ENCODE data around the gene AFP.

AFP gene

GRCh38 chr4:73456177-73457022 is 20.4 kb downstream of the AFP start:
- in situ Hi-C loops (cut with MboI; ENCODE audit: low sequenced_read_pairs) = no loop called here

DNA sequence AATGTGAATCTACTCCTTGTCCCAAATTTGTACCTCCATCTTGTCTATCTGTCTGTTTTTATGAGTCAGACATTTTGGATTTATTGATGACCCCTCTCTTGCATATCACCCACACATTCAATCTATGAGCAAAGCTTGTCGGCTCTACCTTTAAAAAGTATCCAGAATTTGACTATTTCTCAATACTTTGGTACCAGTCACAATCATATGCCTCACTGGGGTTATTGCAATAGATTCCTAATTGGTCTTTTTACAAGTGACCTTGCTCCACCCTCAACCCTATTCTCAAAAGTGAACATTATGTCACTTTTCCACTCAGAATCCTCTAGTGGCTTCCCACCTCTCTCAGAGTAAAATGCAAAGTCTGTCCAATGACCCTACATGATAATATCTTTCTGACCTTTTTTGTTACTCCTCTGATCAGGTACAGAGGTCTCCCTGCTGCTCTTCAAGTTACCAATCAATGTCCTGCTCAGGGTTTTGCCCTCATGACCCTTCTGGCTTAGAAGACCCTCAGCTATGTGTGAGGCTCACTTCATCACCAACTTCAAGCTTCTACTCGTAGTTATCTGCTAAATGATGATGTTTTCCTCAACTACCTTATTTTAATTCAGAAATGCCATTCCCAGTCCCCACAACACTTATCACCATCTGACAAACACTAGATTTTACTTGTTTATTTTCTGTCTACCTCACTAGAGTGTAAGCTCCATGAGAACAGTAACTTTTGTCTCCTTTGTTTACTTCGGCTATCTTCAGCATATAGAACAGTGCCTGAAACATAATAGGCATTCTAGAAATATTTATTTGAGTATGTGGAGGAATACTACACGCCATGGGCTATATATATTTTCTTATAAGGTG is 22.4 kb downstream of the AFP start:
- in situ Hi-C loops (cut with MboI; ENCODE audit: low sequenced_read_pairs) = no loop called here

- in situ Hi-C loops (cut with MboI; ENCODE audit: low sequenced_read_pairs) = no loop called here
These were observed 23.0 kb downstream of the AFP start for GRCh38 chr4:73459048-73459421.

- in situ Hi-C loops (cut with MboI; ENCODE audit: low sequenced_read_pairs) = no loop called here
These were observed 25.0 kb downstream of the AFP start for GRCh38 chr4:73460913-73461522.

DNA sequence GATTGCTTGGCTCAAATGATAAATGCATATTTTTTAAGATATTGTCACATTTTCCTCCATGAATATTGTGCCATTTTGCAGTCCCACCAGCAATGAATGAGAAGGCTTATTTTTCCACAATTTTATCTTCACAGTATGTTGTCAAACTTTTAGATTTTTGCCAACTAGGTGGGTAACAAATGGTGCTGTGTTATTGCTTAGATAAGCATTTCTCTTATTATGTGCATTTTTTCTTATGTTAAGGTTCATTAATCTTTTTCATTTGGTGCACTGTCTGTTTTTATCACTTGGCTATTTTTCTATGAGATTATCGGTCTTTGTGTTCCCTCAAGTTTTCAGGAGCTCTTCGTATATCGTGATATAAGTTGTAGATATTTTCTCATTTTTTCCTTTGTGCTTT is 32.1 kb downstream of the AFP start:
- in situ Hi-C loops (cut with MboI; ENCODE audit: low sequenced_read_pairs) = no loop called here

DNA sequence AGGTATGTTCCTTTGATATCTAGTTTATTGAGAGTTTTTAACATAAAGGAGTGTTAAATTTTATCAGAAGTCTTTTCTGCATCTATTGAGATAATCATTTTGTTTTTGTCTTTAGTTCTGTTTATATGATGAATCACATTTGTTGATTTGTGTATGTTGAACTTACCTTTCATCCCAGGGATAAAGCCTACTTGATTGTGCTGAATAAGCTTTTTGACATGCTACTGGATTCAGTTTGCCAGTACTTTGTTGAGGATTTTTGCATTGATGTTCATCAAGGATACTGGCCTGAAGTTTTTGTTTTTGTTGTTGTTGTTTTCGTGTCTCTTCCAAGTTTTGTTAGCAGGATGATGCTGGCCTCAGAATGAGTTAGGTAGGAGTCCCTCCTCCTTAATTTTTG is 34.7 kb downstream of the AFP start:
- in situ Hi-C loops (cut with MboI; ENCODE audit: low sequenced_read_pairs) = no loop called here

GRCh38 chr4:73477176-73477575 is 41.2 kb downstream of the AFP start:
- in situ Hi-C loops (cut with MboI; ENCODE audit: low sequenced_read_pairs) = no loop called here

DNA sequence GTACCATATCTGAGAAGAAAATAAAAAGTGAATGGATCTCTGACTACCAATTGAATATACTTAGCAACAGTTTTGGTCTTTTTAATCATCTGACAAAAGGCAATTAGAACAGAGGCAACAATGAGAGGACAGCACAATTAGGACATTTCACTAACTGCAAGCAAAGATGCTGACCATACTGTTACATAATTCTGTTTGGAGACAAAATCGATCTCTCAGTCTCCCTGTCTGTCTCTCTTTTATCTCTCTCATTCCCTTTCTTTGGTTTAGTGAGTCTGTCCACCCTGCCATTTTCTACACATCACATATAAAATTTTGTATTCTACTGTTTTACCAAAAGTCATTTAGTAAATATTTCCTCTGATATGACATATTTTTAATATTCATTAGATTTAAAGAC is 43.3 kb downstream of the AFP start:
- in situ Hi-C loops (cut with MboI; ENCODE audit: low sequenced_read_pairs) = no loop called here

DNA sequence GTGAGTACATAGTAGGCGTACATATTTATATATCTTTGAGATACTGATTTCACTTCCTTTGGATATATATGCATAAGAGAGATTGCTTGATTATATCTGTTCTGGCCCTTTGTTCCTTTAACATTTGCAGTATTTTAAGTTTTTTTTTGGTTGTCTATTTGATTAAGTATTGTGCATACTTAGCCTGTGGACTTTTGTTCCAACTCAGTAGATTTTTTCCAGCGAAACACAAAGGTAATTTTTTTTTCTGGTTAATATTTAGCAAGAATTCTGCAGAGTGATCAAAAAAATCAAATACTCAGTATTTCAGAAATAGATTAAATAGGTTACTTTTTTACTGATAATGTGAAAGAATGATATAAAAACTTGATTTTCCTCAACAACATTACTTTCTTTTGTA is 45.3 kb downstream of the AFP start, which contains the start of gene AFM:
Gene AFM (plus strand): TSS at position 388 of the 400 bp plus-strand sequence. CDS start 31 bp downstream, outside the sequence.
- in situ Hi-C loops (cut with MboI; ENCODE audit: low sequenced_read_pairs) = no loop called here

DNA sequence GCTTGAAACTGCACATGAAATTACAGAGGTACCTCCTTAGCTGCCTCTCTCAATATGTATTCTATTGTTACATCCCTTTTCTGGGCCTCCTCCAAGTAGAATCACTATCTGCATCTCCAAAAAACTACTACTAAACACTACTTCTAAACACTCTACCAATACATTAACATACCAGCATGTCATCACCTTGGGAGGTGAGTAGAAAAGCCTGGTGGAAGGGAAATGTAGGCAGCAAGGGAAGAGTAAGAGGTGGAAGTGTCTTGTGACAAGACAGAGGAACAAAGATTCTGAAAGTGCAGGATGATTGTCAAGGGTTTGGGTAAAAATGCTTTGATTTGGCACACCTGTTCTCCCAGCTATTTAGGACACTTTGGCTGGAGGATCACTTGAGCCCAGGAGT is 49.1 kb downstream of the AFP start:
- in situ Hi-C loops (cut with MboI; ENCODE audit: low sequenced_read_pairs) = no loop called here

DNA sequence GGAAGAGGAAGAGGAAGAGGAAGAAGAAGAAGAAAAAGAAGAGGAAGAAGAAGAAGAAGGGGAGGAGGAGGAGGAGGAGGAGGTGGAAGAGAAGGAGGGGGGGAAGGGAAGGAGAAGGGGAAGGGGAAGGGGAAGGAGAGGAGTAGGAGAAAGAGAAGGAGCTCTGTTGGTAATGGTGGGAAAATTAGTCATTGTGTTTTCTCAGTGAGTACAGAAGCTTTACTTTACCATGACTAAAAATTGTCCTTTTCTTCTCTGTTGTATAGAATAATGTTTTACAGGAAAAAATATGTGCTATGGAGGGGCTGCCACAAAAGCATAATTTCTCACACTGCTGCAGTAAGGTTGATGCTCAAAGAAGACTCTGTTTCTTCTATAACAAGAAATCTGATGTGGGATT is 49.6 kb downstream of the AFP start:
- in situ Hi-C loops (cut with MboI; ENCODE audit: low sequenced_read_pairs) = no loop called here

GRCh38 chr4:73486497-73486896 is 50.5 kb downstream of the AFP start:
- in situ Hi-C loops (cut with MboI; ENCODE audit: low sequenced_read_pairs) = no loop called here

GRCh38 chr4:73487233-73487632 is 51.2 kb downstream of the AFP start:
- in situ Hi-C loops (cut with MboI; ENCODE audit: low sequenced_read_pairs) = no loop called here

DNA sequence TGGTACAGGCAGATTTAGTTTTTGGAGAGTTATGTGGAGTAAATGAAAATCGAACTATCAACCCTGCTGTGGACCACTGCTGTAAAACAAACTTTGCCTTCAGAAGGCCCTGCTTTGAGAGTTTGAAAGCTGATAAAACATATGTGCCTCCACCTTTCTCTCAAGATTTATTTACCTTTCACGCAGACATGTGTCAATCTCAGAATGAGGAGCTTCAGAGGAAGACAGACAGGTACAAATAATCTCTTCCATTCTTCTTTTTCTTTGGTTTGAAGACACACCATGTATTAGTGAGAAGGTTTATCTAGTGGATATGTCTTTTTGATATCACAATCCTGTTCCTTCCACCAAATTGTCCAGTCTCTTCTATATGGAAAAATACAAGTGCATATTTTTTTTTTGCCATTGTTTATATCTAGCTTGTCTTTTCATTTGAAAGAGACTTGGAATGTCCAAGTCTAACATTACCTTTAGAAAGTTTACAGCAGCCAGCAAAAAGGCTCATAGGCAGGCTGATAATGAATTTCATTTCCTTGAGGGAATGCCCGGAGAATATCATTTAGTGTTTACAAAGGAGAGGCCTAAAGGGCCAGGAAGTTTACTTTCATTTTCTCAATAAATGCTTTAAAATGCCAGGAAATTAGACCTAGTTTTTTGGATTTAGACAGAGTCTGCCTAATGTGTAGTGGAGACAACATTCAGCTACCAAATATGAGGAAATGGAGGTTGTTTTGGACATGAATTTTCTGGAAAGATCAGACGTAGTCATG is 64.2 kb downstream of the AFP start:
- in situ Hi-C loops (cut with MboI; ENCODE audit: low sequenced_read_pairs) = no loop called here

DNA sequence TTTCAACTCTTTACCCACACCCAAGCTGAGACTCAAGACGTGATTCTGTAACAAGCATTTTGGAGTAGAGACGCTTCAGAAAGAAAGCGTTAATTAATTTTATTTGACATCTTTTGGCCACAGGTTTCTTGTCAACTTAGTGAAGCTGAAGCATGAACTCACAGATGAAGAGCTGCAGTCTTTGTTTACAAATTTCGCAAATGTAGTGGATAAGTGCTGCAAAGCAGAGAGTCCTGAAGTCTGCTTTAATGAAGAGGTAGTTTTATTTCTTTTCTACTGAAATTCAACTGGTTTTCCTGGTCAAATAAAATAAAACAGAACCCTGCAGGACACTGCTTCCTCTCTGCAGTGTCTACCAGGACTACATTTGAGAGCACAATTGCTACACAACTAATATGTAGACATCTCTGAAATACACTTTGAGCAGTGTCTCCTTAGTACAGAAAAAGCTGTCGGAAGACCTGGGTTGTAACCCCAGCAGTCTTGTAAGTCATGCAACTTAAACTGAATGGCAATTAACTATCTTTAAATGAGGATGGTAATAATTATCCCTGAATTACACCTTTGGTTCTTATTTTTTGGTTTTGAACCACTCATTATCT is 65.7 kb downstream of the AFP start:
- in situ Hi-C loops (cut with MboI; ENCODE audit: low sequenced_read_pairs) = no loop called here

DNA sequence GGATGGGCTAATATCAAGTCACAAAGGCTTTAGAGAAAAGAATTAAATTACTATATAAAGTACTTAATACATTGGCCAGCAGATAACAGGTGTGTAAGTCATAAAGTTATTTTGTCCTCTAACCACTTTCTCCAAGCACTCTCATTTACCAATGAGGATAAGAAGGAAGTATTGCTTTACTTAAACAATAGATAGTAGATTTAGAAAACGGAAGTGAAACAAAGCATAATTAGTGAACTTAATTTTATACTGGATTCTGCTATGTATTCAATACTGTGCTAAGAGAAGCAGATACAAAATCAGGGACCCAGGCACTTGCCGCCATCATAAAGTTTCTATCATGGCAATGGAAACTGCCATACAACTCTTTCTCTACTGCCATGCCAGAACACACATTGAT is 69.5 kb downstream of the AFP start:
- in situ Hi-C loops (cut with MboI; ENCODE audit: low sequenced_read_pairs) = no loop called here

Data from HL-60/S4 treated with phorbol 12-myristate 13-acetate at 8.2 ng/mL for 4 days and 3 days (cell line).